BLaER1 treated with 17β-estradiol and CSF1 and Interleukin-3, amounts not matched to agents 10 nM and 100 nM (cell line): ENCODE results near the gene USP20.

Experiments used
- H3K27ac ChIP-seq, 11 experiments: shearing (Covaris generic); formaldehyde crosslinking; 2 replicates each; pipeline ENCODE4 v1.8.1; 2022
- H3K27me3 ChIP-seq, 11 experiments: shearing (Covaris generic); formaldehyde crosslinking; 2 replicates each; pipeline ENCODE4 v1.8.1; 2022
- H3K36me3 ChIP-seq, 11 experiments: shearing (Covaris generic); formaldehyde crosslinking; 2 replicates each; pipeline ENCODE4 v1.8.1; 2022
- H3K4me1 ChIP-seq, 10 experiments: shearing (Covaris generic); formaldehyde crosslinking; 2 replicates each; pipeline ENCODE4 v1.8.1; 2022
- H3K4me2 ChIP-seq, 11 experiments: shearing (Covaris generic); formaldehyde crosslinking; 2 replicates each; pipeline ENCODE4 v1.8.1; 2022
- H3K4me3 ChIP-seq, 10 experiments: shearing (Covaris generic); formaldehyde crosslinking; 2 replicates each; pipeline ENCODE4 v1.8.1; 2022
- H3K9ac ChIP-seq, 11 experiments: shearing (Covaris generic); formaldehyde crosslinking; 2 replicates each; pipeline ENCODE4 v1.8.1; 2022
- H3K9me3 ChIP-seq, 11 experiments: shearing (Covaris generic); formaldehyde crosslinking; replicated peaks in 1 of 11; 2 replicates each; pipeline ENCODE4 v1.8.1; 2022
- H4K20me1 ChIP-seq, 11 experiments: shearing (Covaris generic); formaldehyde crosslinking; 2 replicates each; pipeline ENCODE4 v1.8.1; 2022
- Cebpa-rat ChIP-seq, 11 experiments: shearing (Covaris generic); IDR thresholded peaks; 2 replicates each; pipeline ENCODE4 v1.8.1; 2022

Gene USP20

DNA sequence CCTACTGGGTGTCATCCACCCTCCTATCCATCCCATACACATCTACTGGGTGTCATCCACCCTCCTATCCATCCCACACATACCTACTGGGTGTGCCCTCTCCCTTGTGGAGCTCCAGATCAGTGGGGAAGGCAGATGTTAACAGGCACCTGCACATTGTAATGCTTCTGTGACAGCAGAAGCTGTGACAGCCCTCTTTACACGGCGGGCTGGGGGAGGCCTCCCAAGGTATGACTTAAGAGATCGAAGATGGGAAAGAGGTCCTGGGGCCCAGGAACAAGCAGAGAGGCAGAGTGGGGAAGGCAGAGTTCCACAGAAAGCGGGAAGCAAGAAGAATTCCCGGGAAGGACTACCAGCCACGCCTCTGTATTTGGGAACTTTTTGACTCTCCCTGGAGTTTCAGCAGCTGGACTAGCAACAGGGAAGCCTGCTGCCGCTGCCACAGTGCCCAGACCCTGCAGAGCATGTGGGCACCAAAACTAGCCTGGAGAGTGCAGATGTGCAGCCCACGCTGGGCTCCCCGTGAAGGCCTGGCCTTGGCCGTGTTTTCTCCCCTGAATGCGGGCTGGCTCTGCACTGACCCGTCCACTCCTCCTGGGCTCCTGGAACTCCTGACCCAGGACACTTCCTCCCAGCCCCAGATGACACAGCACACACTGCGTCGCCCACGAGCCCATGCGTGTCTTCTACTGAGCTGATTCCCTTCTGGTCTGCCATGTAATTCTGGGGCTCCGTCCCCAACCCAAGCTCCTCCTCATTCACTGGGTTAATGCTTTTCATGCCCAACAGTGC is 20.6 kb upstream of the USP20 start:
- H3K36me3 ChIP-seq, result peaks cover 90 to 99% (median 95%) of the 10 kb centered on the region in 11 experiments
- H3K27ac ChIP-seq, result no peak overlapping the region
- H3K9me3 ChIP-seq, result no peaks in the 10 kb centered on the region
- H3K4me1 ChIP-seq, result peaks cover 8 to 35% (median 20%) of the 10 kb centered on the region in 10 experiments; a peak in 19 of 20 replicates
- H3K4me2 ChIP-seq, result no peak overlapping the region
- peaks cover 31 to 94% (median 79%) of the 10 kb centered on the region in 11 experiments; a peak in 20 of 22 replicates for H4K20me1 ChIP-seq
- no peak overlapping the region for H3K9ac ChIP-seq
- no peaks in the 10 kb centered on the region for H3K27me3 ChIP-seq
- no peak for TF ChIP-seq Cebpa-rat (IDR thresholded peaks at IDR 0.05)
- no peak overlapping the region for H3K4me3 ChIP-seq

DNA sequence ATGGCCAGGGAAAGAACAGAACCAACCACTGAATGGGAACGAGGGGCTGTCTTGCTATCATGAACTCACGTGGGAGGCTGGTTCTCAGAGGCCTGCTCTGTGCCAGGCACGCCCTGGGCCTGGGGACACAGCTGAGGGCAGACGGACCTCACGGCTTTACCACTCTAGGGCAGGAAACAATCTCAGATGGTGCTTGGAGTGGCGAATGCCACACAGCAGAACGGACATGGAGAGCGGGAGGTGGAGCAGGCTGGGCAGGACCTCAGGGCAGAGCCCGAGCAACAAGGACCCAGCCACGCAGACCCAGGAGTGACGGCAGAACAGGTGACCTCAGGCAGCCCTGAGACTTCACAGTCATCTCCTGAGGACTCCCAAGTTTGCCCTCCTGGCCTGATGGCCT is 20.0 kb upstream of the USP20 start:
- Histone ChIP-seq H3K27me3 (no peaks in the 10 kb centered on the region), H3K4me1 (peaks cover 5 to 32% (median 16%) of the 10 kb centered on the region in 10 experiments; a peak in 17 of 20 replicates), H3K4me3 (no peak overlapping the region), H4K20me1 (peaks cover 24 to 94% (median 77%) of the 10 kb centered on the region in 11 experiments; a peak in 20 of 22 replicates), H3K27ac (0 out of 22 replicates have a peak overlapping the region, but pooled peaks of 1 of the 11 experiments have one; percentile 0), H3K9ac (no peak overlapping the region), H3K36me3 (peaks cover 90 to 99% (median 95%) of the 10 kb centered on the region in 11 experiments), H3K9me3 (no peaks in the 10 kb centered on the region), H3K4me2 (no peak overlapping the region)
- TF ChIP-seq Cebpa-rat (IDR thresholded peaks at IDR 0.05), result no peak

DNA sequence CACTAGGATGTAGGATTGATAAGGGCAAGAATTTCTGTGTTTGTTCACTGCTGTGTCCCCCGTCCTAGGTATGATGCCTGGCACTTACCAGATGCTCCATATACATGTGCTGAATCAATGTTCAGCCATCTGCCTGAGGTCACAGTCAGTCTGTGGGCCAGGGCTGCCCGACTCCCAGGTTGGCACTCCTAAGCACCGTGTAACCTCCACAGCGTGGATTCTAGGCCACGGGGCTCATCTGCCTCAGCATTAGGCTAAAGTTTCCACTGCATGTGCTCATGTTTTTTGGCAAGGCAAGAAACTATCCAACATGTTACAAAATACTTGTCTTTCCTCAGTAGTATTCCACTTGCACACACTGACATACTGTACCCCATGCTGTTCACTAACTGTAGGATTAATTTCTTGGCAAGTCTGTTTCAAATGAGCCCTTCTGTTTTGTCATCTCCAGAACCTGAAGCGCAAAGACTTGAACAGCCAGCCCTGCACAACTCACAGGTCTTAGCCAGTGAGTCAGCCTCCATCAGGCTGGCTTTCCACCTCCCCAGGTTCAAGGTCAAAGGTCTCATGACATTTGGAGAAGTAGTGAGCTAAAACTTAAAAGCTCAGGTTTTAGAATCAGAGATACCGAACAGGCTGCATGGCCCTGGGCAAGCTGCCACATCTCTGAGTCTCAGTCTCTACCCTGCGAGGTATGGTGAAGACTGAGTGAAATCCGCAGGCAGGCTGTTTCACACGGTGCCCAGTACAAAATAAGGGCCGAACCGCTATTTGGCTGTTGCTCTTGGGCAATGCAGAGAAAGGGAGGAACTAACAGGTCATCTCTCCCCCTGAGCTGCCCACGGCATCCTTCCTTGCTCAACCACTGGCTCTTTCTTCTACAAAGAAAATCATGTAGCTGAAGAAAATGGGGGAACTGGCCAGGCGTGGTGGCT is 18.5 kb upstream of the USP20 start:
- H3K27ac ChIP-seq, result peak overlapping the region in 2 of 11 experiments; percentile 32 to 42; a peak in 3 of 22 replicates
- H3K4me2 ChIP-seq, result peak overlapping the region in 4 of 11 experiments; percentile 5 to 19 (median 12); a peak in 4 of 22 replicates
- H3K4me3 ChIP-seq, result no peak overlapping the region
- no peaks in the 10 kb centered on the region for H3K27me3 ChIP-seq
- H3K4me1 ChIP-seq, result peaks cover 5 to 34% (median 15%) of the 10 kb centered on the region in 10 experiments; a peak in 18 of 20 replicates
- peaks cover 92 to 99% (median 97%) of the 10 kb centered on the region in 11 experiments for H3K36me3 ChIP-seq
- no peaks in the 10 kb centered on the region for H3K9me3 ChIP-seq
- H4K20me1 ChIP-seq, result peaks cover 17 to 94% (median 76%) of the 10 kb centered on the region in 11 experiments; a peak in 21 of 22 replicates
- peak overlapping the region in 3 of 11 experiments; percentile 12 to 36 (median 24); a peak in 3 of 22 replicates for H3K9ac ChIP-seq
- no peak for TF ChIP-seq Cebpa-rat (IDR thresholded peaks at IDR 0.05)

DNA sequence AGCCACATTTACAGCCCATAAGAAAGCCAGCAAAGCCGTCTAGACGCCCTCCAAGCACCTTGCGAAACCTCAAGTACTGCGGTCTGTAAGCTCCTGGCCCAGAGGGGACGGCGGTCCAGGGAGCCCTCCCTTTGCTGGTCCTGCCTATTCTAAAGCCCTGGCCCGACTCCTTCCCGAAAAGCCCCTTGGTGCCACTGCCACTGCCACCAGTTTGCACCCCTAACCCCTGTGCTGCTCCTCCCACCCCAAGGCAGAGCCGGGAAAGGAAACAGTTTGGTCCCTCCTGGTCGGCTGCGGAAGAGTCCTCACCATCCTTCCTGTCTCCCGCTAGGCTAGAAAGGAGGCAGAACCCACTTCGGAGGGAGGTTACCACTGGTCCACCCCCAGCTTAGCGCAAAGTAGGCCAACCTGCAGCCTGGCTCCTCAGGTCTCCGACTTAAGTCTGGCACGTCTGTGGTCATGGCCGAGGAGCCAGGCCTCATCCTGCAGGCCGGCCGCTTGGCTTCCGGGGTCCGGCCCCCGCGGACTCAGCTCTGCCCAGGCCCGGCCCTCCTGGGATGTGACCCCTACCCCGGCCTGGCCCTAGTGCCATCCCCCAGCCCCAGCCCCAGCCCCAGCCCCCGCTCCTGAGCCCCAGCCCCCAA is 12.2 kb upstream of the USP20 start:
- Histone ChIP-seq H3K4me3 (peak overlapping the region; percentile 60 to 86 (median 72)), H3K4me1 (peaks cover 18 to 30% (median 20%) of the 10 kb centered on the region in 10 experiments), H3K9me3 (no peaks in the 10 kb centered on the region), H3K36me3 (peaks cover 56 to 68% (median 66%) of the 10 kb centered on the region in 11 experiments), H3K4me2 (peak overlapping the region; percentile 88 to 97 (median 93)), H3K27me3 (no peaks in the 10 kb centered on the region), H3K27ac (peak overlapping the region in 10 of 11 experiments; percentile 50 to 72 (median 68); a peak in 20 of 22 replicates), H4K20me1 (peaks cover 0 to 51% (median 36%) of the 10 kb centered on the region in 11 experiments; a peak in 17 of 22 replicates), H3K9ac (peak overlapping the region; percentile 68 to 94 (median 85))
- peak in 2 of 11 experiments; percentile 10 to 17; a peak in 1 of 22 replicates for TF ChIP-seq Cebpa-rat (IDR thresholded peaks at IDR 0.05)

DNA sequence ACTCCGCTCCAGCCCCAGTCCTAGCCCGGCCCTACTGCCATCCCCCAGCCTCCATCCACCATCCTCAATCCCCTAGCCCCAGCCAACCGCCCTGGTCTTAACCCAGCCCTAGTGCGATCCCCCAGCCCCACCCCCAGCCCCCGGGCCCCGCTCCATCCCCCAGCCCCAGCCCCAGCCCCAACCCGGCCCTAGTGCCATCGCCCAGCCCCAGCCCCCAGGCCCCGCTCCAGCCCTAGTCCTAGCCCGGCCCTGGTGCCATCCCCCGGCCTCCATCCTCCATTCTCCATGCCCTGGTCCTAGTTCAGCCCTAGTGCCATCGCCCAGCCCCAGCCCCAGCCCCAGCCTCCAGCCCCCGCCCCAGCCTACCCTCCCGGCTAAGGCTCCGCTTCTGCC is 11.7 kb upstream of the USP20 start:
- H3K36me3 ChIP-seq, result peaks cover 56 to 68% (median 66%) of the 10 kb centered on the region in 11 experiments
- peak overlapping the region; percentile 74 to 90 (median 83); a peak in 21 of 22 replicates for H3K27ac ChIP-seq
- TF ChIP-seq Cebpa-rat (IDR thresholded peaks at IDR 0.05), result no peak
- peak overlapping the region; percentile 61 to 86 (median 75) for H3K4me3 ChIP-seq
- peak overlapping the region; percentile 83 to 94 (median 87) for H3K9ac ChIP-seq
- no peaks in the 10 kb centered on the region for H3K9me3 ChIP-seq
- H3K4me1 ChIP-seq, result peaks cover 14 to 30% (median 24%) of the 10 kb centered on the region in 10 experiments
- no peaks in the 10 kb centered on the region for H3K27me3 ChIP-seq
- peaks cover 0 to 46% (median 31%) of the 10 kb centered on the region in 11 experiments; a peak in 17 of 22 replicates for H4K20me1 ChIP-seq
- peak overlapping the region in 5 of 11 experiments; percentile 44 to 88 (median 55); a peak in 7 of 22 replicates for H3K4me2 ChIP-seq

DNA sequence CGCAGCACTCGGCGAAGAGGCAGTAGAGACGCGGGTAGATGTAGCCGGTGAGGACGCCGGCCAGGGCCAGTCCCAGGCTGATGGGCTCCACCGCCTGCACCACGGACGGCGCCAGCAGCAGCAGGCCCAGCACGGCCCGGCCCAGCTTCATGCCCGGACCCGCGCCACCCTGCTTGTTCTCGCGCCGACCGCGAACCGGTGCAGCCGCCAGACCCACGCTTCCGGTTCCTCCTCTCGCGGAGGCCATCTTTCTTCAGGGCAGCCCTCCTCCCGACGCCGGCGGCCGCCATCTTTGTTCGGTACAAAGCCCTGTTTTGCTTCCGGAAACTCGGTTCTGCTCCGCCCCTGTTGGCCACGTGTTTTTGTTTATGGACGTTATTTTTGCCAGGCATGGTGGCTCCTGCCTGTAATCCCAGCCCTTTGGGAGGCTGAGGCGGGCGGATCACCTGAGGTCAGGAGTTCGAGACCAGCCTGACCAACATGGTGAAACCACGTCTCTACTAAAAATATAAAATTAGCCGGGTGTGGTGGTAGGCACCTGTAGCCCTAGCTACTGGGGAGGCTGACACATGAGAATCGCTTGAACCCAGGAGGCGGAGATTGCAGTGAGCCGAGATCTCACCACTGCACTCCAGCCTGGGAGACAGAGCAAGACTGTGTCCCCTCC is 11.2 kb upstream of the USP20 start, which contains the start of gene TOR1A:
Gene TOR1A, minus strand, starts transcription at position 202 of the 667 bp plus-strand sequence. Its CDS starts 51 bp downstream, at position 151.
- Histone ChIP-seq H3K4me3 (peak within 1 kb of the TSS; percentile 61 to 86 (median 75)), H3K4me1 (peaks cover 9 to 32% (median 30%) of the 10 kb centered on the region in 10 experiments), H3K9ac (peak within 1 kb of the TSS; percentile 83 to 94 (median 87)), H3K27me3 (no peaks in the 10 kb centered on the region), H3K9me3 (no peaks in the 10 kb centered on the region), H3K4me2 (peak within 1 kb of the TSS; percentile 88 to 97 (median 93)), H3K27ac (peak within 1 kb of the TSS; percentile 74 to 90 (median 83); a peak in 21 of 22 replicates), H4K20me1 (peaks cover 0 to 43% (median 31%) of the 10 kb centered on the region in 11 experiments; a peak in 16 of 22 replicates), H3K36me3 (peaks cover 56 to 68% (median 66%) of the 10 kb centered on the region in 11 experiments)
- TF ChIP-seq Cebpa-rat (IDR thresholded peaks at IDR 0.05), result no peak

DNA sequence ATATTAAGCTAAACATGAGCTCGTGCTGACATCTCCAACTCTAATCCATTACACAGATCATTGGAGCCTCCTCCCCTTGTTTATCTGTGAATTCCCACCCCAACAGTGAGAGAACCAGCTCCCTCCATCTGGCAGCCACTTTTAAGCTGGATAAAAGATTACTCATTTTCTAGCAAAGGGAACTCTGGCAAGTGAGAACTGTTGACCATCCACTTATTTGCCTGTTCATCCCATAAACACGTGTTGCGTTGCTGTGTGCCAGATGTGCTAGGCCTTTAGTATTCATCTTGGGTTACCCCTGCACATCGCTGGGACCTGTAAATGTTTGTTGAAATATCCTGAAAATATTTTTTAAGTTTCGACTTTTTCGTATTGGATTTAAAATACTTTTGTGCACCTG is 8.9 kb upstream of the USP20 start:
- no peak overlapping the region for H3K27ac ChIP-seq

More for the DNA sequence above, 8.9 kb upstream of the USP20 start:
- no peak overlapping the region for H3K4me3 ChIP-seq
- H3K9me3 ChIP-seq, result no peaks in the 10 kb centered on the region
- TF ChIP-seq Cebpa-rat (IDR thresholded peaks at IDR 0.05), result no peak
- peaks cover 0 to 31% (median 11%) of the 10 kb centered on the region in 11 experiments; a peak in 14 of 22 replicates for H4K20me1 ChIP-seq
- peaks cover 9 to 35% (median 31%) of the 10 kb centered on the region in 10 experiments for H3K4me1 ChIP-seq
- no peak overlapping the region for H3K4me2 ChIP-seq
- H3K36me3 ChIP-seq, result peaks cover 56 to 68% (median 66%) of the 10 kb centered on the region in 11 experiments
- no peaks in the 10 kb centered on the region for H3K27me3 ChIP-seq
- H3K9ac ChIP-seq, result no peak overlapping the region
